SH-SY5Y (cell line): Measurements from ENCODE around the gene USP7.

Source experiments
- GATA2 ChIP-seq: IDR thresholded peaks from 2 replicates; pipeline ENCODE4 v1.6.1; 2011; ENCODE audit warnings: mild to moderate bottlenecking, low read depth, low read length
- GATA3 ChIP-seq: IDR thresholded peaks from 2 replicates; pipeline ENCODE4 v1.6.1; 2011; ENCODE audit warnings: low read depth, mild to moderate bottlenecking, low read length, moderate library complexity

USP7 gene

DNA sequence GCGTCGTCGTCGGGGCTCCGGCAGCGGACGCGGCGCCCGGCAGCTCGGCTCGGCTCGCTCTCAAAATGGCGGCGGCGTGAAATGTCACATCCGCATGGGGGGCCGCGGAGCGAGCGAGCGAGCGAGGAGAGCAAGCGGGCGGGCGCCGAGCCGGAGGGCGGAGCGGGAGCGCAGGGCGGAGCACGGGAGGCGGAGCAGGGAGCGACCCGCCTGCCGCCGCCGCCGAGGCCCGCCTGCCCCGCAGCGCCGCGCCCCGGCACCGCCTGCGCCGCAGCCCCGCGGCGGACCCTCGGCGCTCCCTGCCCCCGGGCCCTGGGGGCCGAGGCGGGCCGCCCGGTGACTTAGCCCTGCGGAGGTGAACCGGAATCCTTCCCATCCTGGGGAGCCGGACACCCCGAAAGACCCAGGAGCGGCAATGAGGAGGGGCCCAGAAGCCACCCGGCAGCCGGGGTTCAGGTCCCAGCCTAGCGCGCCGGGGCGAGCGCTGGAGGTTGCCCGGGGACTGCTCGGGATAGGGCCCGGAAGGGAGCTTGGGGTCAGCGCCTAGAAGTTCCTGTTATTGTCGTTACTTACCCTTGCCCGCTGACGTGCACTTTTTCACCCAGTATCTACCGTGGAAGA, at the start of gene USP7:
Gene USP7, minus strand, starts transcription at position 86 of the 621 bp plus-strand sequence. CDS start 621 bp downstream, outside the sequence.
- TF ChIP-seq GATA2, result no peak
- TF ChIP-seq GATA3, result no peak

DNA sequence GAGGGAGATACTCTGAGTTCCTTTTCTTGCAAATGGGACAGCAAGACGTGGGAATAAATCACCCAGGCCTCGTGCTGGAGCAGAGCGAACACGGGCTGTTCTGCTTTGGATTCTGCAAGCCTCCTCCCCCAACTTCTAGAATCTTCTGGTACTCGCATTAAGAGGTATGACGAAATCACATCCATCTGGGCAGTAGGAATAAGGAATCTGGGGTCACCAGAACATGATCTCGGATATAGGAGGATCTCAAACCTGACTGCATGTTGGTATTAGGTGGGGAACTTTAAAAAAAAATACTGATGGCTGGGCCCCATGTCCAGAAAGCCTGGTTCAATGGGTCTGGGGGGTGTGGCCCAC, 49.8 kb upstream of the USP7 start:
- TF ChIP-seq GATA3 (no peak), GATA2 (no peak)

DNA sequence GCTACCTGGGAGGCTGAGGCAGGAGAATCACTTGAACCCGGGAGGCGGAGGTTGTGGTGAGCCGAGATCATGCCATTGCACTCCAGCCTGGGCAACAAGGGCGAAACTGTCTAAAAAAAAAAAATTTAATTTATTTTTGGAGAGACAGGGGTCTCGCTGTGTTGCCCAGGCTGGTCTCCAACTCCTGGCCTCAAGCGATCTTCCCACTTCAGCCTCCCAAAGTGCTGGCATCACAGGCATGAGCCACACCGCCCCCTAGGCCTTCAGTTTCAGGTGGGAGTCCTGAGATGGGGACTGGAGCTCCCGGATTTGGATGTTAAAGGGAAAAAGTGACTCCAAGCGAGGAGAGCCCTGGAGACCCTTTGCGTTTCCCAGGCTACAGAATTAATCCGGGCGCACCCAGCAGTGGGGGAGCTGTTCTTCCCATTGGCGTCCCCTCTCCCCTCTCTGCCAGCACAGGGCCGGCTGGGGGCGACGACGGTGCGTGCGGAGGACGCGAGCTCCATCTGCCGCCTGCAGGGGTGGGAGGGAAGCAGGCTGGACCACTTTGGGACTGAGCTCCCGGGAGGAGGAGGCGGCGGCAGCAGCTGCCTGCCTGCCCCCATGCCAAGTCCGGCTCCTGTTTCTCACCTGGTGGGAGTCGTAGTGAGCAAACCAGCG, 49.3 kb upstream of the USP7 start:
- TF ChIP-seq GATA2, result no peak
- TF ChIP-seq GATA3, result no peak

DNA sequence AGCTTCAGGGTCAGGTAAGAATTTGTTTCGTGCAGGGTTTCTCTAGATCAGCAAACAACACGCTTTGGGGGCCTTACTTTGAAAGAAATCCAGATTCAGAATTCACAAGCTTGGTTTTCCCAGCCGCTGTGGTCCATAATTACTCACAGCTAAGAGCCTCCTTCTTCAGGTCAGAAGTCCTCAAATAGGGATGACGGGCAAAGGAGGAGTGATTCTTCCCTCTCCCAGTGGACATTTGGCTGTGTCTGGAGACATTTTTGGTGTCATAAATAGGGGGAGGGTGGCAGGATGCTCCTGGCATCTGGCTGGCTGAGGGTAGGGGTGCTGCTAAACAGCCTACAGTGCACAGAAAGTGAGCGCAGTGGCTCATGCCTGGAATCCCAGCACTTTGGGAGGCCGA, 48.6 kb upstream of the USP7 start:
- TF ChIP-seq GATA3 (no peak), GATA2 (no peak)

DNA sequence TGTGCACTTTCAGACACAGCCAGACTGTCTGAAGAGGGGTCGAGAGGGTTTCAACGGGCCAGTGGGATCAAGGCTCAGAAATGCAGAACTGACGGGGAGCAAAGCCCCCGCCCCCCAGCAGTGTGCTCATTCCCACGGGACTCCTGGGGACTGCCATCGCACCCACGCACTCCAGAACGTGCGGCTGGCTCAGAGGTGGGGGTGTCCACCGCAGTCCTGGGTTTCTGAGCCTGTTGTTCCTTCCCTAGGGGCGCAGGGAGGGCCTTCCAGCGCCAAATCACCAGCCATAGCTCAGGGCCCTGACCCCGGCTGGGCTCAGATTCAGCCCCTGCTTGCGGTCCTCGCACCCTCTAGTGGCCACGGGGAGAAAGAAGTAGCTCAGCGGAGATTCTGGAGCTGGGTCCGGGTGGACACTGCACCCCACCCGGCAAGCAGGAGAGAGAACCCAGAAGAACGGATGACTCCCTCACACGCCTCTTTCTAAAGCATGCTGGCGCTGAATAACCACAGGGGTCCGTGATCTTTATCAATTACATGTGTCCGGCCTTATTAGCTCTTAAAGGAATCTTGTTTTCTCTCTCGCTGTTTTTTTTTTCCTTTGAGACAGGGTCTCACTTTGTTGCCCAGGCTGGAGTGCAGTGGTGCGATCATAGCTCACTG, 45.0 kb upstream of the USP7 start:
- TF ChIP-seq GATA3 (no peak), GATA2 (no peak)

DNA sequence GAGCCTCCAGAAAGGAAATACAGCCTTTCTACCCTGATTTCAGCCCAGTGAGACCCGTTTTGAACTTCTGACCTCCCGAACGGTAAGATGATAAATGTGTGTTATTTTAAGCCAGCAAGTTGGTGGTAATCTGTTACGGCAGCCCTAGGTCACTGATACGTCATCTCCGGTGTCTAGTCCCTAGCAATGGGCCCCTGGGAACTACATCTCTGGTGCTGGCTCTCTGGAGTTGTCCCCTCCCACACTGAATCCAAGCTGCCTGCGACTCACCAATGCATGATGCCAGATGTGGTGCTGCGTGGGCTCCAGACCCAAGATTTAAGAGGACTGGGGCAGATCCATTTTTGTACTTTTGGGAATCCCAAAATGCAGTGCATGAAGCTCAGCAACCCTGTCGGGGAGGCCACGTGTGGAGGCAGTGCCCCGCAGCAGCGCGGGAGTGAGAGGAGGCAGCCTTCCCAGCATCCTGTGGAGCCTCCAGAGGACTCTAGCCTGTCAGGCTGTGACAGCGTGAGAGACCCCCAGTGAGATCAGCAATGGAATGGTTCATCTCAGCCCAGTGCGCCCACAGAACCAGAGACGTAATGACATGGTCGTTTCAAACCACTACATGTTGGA, 43.6 kb upstream of the USP7 start:
- TF ChIP-seq GATA2, result no peak
- no peak for TF ChIP-seq GATA3

DNA sequence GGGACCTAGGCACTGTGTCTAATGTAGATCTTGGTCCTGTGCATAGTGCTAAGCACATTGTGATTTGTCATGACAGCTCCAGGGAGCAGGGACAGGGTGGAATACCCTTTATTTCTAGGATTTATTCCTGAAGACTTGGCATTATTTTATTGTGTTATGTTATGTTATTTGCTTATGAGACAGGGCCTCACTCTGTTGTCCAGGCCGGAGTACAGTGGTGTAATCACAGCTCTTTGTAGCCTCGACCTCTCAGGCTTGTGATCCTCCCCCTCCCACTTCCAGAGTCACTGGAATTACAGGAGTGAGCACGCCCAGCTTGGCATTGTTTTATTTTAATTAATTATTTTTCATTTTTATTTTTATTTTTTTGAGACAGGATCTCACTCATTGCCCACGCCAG, 40.5 kb upstream of the USP7 start:
- no peak for TF ChIP-seq GATA2
- no peak for TF ChIP-seq GATA3

DNA sequence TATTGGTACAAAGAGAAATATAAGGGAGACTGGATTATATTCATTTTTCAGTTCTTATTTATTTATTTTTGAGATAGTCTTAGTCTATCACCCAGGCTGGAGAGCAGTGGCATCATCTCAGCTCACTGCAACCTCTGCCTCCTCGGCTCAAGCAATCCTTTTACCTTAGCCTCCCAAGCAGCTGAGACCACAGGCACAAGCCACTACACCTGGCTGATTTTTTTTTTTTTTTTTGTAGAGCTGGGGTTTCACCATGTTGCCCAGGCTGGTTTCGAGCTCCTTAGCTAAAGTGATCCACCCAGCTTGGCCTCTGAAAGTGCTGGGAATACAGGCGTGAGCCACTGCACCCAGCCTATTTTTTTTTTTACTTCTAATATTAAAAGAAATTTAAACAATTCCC, 40.1 kb upstream of the USP7 start:
- TF ChIP-seq GATA3 (no peak), GATA2 (no peak)

DNA sequence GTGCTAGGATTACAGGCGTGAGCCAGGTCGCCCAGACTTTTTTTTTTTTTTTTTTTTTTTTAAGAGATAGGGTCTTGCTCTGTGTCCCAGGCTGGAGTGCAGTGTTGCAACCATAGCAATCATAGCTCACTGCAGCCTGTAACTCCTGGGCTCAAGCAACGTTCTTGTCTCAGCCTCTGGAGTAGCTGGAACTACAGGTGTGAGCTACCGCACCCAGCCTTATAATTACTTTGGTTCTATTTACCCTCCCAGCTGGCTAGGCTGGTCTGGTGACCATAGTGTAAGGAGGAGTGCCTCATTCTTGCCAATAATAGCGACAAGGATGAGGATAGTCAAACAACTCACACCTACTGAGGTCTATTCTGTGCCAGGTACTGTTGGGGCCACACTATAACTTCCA, 39.6 kb upstream of the USP7 start:
- TF ChIP-seq GATA2, result no peak
- TF ChIP-seq GATA3, result no peak

DNA sequence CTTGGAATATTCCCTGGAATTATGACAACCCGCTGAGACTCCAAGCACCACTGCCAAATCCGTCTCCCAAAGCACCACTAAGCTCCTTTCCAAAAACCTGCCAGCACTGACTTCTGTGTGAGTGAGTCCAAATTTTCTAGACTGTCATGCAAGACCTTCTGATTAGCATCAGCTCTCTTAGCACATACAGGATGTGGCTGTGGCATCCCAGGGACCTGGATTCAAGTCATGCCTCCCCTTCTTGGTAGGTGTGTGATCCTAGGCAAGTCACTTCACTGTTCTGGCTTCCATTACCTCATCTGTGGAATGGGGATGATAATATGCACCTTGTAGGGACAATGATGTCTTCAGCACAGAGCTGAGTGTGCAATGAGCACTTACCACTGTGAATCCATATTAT, 38.3 kb upstream of the USP7 start:
- no peak for TF ChIP-seq GATA3
- TF ChIP-seq GATA2, result no peak

DNA sequence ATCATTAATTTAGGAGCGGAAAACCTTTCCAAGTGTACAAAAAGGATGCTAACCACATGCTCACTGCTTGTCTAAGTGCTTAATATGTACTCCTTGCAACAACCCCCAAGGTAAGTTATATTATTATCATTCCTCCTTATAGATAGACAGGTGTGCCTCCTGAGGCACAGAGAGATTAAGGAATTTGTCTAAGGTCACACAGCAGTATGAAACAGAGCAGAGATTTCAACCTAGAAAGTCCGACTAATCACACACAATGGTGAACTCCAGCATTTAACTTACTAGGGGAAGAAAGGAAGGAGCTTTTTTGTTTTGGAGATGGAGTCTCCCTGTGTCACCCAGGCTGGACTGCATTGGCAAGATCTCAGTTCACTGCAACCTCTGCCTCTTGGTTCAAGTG, 37.0 kb upstream of the USP7 start:
- no peak for TF ChIP-seq GATA2
- no peak for TF ChIP-seq GATA3

DNA sequence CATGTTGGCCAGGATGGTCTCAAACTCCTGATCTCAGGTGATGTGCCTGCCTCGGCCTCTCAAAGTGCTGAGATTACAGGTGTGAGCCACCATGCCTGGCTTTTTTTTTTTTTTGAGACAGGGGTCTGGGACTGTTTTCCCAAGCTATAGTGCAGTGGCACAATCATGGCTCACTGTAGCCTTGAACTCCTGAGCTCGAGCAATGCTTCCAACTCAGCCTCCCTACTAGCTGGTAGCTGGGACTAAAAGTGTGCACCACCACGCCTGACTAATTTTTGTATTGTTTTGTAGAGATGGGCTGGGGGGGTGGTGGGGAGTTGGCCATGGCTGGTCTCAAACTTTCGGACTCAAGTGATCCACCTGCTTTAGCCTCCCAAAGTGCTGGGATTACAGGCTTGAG, 36.1 kb upstream of the USP7 start:
- no peak for TF ChIP-seq GATA3
- TF ChIP-seq GATA2, result no peak

DNA sequence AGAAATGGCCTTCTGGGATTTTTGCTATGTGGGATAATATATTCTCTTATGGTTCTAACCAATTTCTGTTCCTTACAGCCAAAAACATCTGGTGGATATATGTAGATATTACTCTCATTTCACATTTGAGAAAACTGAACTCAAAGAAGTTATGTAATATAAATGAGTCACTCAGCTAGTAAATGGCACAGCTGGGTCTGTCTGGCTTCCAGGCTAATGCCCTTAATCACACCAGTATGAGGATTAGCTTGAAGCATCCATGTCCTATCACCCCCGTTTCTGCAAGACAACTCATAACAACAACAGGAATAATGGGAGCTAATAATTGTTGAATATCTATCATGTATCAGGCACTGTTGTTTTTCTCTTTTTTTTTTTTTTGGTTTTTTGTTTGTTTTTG, 34.4 kb upstream of the USP7 start:
- TF ChIP-seq GATA3 (no peak), GATA2 (no peak)

DNA sequence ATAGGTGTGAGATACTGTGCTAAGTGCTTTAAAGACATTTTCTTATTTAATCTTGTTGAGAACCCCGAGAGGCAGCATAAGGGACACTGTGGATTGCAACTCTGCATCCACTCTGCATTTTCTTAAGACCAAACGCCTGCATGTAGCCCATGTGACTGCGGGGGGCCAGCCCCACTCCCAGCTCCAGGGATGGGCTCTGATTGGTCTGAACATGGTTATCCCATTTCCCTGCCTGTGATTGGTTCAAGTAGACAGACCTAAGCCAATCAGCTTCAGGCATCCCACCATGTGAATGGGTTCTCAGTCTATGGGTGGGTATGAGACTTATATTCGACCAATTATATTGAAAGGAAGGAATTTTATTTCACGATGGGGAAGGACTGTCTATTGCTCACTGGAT, 33.2 kb upstream of the USP7 start:
- no peak for TF ChIP-seq GATA3
- no peak for TF ChIP-seq GATA2

DNA sequence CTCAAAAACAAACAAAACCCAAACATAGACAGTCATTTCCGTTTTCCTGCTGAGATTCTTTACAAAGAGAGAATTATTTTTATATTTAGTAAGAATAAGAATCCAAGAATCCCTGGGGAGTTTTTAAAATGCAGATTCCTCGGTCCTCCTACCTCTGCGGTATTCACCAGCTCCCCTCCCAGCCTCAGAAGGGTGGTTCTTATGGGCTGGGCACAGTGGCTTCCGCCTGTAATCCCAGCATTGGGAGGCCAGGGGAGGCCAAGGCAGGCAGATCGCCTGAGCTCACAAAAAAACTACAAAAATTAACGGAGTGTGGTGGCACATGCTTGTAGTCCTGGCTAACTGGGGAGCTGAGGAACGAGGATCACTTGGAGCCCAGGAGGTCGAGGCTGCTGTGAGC, 26.7 kb upstream of the USP7 start:
- TF ChIP-seq GATA2 (no peak), GATA3 (no peak)
